ENCODE measurements around the gene RFX3.

GRCh38 chr9:3240656-3241268, 285.0 kb downstream of the RFX3 start:
- TF ChIP-seq, protein P1, sequence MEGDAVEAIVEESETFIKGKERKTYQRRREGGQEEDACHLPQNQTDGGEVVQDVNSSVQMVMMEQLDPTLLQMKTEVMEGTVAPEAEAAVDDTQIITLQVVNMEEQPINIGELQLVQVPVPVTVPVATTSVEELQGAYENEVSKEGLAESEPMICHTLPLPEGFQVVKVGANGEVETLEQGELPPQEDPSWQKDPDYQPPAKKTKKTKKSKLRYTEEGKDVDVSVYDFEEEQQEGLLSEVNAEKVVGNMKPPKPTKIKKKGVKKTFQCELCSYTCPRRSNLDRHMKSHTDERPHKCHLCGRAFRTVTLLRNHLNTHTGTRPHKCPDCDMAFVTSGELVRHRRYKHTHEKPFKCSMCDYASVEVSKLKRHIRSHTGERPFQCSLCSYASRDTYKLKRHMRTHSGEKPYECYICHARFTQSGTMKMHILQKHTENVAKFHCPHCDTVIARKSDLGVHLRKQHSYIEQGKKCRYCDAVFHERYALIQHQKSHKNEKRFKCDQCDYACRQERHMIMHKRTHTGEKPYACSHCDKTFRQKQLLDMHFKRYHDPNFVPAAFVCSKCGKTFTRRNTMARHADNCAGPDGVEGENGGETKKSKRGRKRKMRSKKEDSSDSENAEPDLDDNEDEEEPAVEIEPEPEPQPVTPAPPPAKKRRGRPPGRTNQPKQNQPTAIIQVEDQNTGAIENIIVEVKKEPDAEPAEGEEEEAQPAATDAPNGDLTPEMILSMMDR (IDR thresholded peaks at IDR 0.05; ENCODE audit: poor library complexity) = peak; percentile 71
- no peak for TF ChIP-seq EZH2phosphoT487 (IDR thresholded peaks at IDR 0.05; ENCODE audit: low read depth, severe bottlenecking, unreplicated experiment)
- no peak for TF ChIP-seq EZH2 (IDR thresholded peaks at IDR 0.05; ENCODE audit: borderline replicate concordance)
